Non-pigmented ciliary epithelial cell (primary cell): ENCODE results near the gene CNTNAP1.
"Not testable (repeated sequence)": the region's sequence is repeated elsewhere in the genome, so short reads cannot be mapped to it uniquely, and the experiment has no call there.

Experiments used
- DNase-seq: peaks from one replicate; pipeline ENCODE4 v3.0.0-alpha.2; 2010; ENCODE audit warnings: low read depth

The CNTNAP1 gene

GRCh38 chr17:42740699-42741098 lies 58.4 kb downstream of the CNTNAP1 start:
- DNase-seq: no peak

- DNase-seq: not testable (repeated sequence)
Observed at GRCh38 chr17:42742916-42743315, 60.6 kb downstream of the CNTNAP1 start.

GRCh38 chr17:42743595-42744282 lies 61.4 kb downstream of the CNTNAP1 start:
- no peak for DNase-seq

- DNase-seq: no peak
Observed at GRCh38 chr17:42744283-42744805, 62.0 kb downstream of the CNTNAP1 start.

- DNase-seq: peak; percentile 23
Observed at GRCh38 chr17:42744806-42745617, 62.7 kb downstream of the CNTNAP1 start, which contains the start of gene EZH1. TSS of gene EZH1 (minus strand) at chr17:42745040. CDS start at chr17:42728941, 16,099 bp downstream.

GRCh38 chr17:42748202-42748907 lies 66.0 kb downstream of the CNTNAP1 start:
- DNase-seq: no peak

- no peak for DNase-seq
Observed at GRCh38 chr17:42748908-42749798, 66.8 kb downstream of the CNTNAP1 start.
